OCI-LY3 (cell line): ENCODE measurements around the gene FZD10.

Source experiments
- EZH2phosphoT487 ChIP-seq: fragments of 200-600 bp; shearing (Covaris generic); IDR thresholded peaks from 2 replicates; pipeline ENCODE4 v1.6.1; 2018; ENCODE audit warnings: antibody characterized with exemption, mixed run types, low read depth
- TF ChIP-seq, protein P1 (sequence below): fragments of 200-600, 300-600 bp; sonication (generic); IDR thresholded peaks from 2 replicates; pipeline ENCODE4 v1.5.1; 2014; ENCODE audit warnings: antibody characterized with exemption, low read length, low read depth

DNA sequence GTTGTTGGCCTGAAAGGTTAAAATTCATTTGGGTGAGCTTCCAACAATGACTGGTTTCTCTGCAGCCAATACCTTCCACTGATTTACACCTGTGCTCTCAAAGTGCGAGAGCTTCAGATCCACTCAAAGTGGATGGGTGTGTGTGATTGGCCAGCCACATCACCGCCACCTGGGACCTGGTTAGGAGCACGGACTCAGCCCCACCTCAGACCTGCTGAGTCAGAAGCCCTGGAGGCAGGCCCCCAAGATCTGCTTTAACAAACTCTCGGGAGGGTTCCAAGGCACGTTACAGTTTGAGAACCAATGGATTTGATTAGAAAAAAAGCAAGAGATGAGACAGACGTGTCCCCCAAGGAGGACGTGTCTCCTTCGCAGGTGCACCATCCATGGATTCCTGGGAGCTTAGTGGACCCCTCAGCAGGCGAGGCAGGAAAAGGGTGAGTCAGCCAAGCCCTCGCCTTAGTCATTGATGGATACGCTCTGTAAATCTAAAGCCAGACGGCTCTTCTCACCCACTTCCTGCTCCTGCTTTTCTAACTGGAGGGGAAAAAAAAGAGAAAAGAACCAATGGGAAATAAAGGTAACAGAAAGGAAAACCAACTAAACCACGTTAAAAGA, 24.5 kb downstream of the FZD10 start:
- TF ChIP-seq, protein P1, sequence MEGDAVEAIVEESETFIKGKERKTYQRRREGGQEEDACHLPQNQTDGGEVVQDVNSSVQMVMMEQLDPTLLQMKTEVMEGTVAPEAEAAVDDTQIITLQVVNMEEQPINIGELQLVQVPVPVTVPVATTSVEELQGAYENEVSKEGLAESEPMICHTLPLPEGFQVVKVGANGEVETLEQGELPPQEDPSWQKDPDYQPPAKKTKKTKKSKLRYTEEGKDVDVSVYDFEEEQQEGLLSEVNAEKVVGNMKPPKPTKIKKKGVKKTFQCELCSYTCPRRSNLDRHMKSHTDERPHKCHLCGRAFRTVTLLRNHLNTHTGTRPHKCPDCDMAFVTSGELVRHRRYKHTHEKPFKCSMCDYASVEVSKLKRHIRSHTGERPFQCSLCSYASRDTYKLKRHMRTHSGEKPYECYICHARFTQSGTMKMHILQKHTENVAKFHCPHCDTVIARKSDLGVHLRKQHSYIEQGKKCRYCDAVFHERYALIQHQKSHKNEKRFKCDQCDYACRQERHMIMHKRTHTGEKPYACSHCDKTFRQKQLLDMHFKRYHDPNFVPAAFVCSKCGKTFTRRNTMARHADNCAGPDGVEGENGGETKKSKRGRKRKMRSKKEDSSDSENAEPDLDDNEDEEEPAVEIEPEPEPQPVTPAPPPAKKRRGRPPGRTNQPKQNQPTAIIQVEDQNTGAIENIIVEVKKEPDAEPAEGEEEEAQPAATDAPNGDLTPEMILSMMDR, result no peak
- TF ChIP-seq EZH2phosphoT487, result no peak
